ENCODE measurements around the gene SPEN.

- TF ChIP-seq TCF7 (IDR thresholded peaks at IDR 0.05; ENCODE audit: borderline replicate concordance) (no peak), TSHZ1 (CRISPR knock-in tag; IDR thresholded peaks at IDR 0.05) (no peak)
These were observed 93.7 kb downstream of the SPEN start for GRCh38 chr1:15941044-15941840.

Measured in K562 (cell line).